ENCODE measurements around the gene SUSD1. TPM values are rescaled to one million over a fixed set of nuclear protein-coding genes. Genes with fewer than 3 reads are reported as not detected.
"Not testable (repeated sequence)": the region's sequence is repeated elsewhere in the genome, so short reads cannot be mapped to it uniquely, and the experiment has no call there.

SUSD1 gene
- total and polyA plus RNA-seq, 2 donors = 6.4 to 9.0 TPM

DNA sequence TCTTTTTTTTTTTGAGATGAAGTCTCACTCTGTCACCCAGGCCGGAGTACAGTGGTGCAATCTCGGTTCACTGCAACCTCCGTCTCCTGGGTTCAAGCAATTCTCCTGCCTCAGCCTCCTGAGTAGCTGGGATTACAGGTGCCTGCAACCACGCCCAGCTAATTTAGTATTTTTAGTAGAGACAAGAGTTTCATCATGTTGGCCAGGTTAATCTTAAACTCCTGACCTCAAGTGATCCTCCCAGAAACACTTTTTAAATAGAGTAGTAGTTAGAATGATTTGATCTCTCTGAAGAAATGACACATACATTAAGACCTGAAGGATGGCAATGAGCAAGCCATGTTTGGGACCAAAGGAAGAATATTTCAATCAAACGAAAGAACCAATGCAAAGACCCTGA lies 46.7 kb downstream of the SUSD1 start:
- H3K27ac ChIP-seq (ENCODE audit: low read depth in 1 of 2, low read length in 1 of 2); H3K27me3 ChIP-seq (ENCODE audit: control insufficient read depth in 2 of 2, insufficient read depth in 1 of 2, low read length in 1 of 2); H3K36me3 ChIP-seq (ENCODE audit: control insufficient read depth in 2 of 2, insufficient read depth in 2 of 2, low read length in 1 of 2); H3K4me1 ChIP-seq (ENCODE audit: control insufficient read depth in 2 of 2, insufficient read depth in 2 of 2, low read length in 2 of 2); H3K4me3 ChIP-seq (ENCODE audit: low read length in 2 of 2); DNase-seq (ENCODE audit: low read depth in 6 of 9, low spot score in 9 of 9); H3K9me3 ChIP-seq (ENCODE audit: control insufficient read depth in 2 of 2, insufficient read depth in 1 of 2, low read length in 1 of 2): not testable (repeated sequence)
- WGBS = 99% methylated on average over 5 of the region's 5 CpGs

DNA sequence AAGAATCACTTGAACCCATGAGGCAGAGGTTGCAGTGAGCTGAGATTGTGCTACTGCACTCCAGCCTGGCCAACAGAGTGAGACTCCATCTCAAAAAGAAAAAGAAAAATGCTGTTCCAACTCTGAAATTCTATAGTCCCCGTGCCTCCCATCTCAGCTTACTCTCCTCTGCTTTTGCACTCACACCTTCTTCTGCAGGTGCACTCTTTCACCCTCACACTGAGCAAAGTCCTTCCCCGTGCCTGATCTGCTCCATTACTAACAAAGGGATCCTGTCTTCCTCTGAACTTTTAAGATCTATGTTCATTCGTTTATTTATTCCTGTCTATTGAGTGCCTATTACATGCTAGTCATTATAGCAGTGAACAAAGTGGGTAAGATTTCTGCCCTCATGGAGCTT lies 47.8 kb downstream of the SUSD1 start:
- WGBS = 96% methylated on average over 3 of the region's 3 CpGs
- Histone ChIP-seq H3K4me3 (ENCODE audit: low read length in 2 of 2) (no peak overlapping the region), H3K9me3 (ENCODE audit: control insufficient read depth in 2 of 2, insufficient read depth in 1 of 2, low read length in 1 of 2) (no peaks in the 10 kb centered on the region), H3K27ac (ENCODE audit: low read depth in 1 of 2, low read length in 1 of 2) (no peak overlapping the region), H3K4me1 (ENCODE audit: control insufficient read depth in 2 of 2, insufficient read depth in 2 of 2, low read length in 2 of 2) (no peaks in the 10 kb centered on the region), H3K27me3 (ENCODE audit: control insufficient read depth in 2 of 2, insufficient read depth in 1 of 2, low read length in 1 of 2) (no peaks in the 10 kb centered on the region), H3K36me3 (ENCODE audit: control insufficient read depth in 2 of 2, insufficient read depth in 2 of 2, low read length in 1 of 2) (peaks cover 0 to 7% of the 10 kb centered on the region in 2 donors)
- no peak for DNase-seq (ENCODE audit: low read depth in 6 of 9, low spot score in 9 of 9)

DNA sequence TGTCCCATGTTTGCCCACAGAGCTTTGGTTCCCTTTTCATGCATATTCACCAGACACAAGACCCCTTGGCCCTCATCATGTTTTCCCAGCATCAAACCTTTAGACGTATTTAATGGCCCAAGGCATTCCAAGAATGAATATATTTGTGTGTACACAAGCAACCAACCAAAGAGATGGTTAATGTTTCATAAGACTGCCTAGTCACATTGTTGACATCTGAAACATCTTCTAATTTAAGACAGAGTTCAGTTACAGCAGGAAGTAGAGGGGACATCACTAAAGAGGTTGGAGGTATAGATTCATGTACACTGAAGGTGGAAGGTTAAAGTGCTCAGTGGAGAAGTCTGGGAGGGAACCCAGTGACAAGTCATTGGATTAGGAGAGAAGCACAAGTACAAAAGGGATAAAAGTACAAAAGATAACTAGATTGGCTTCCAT lies 49.1 kb downstream of the SUSD1 start:
- no peaks in the 10 kb centered on the region for H3K27me3 ChIP-seq (ENCODE audit: control insufficient read depth in 2 of 2, insufficient read depth in 1 of 2, low read length in 1 of 2)
- WGBS = 95% methylated on average over 1 of the region's 1 CpG
- no peaks in the 10 kb centered on the region for H3K4me1 ChIP-seq (ENCODE audit: control insufficient read depth in 2 of 2, insufficient read depth in 2 of 2, low read length in 2 of 2)
- H3K27ac ChIP-seq (ENCODE audit: low read depth in 1 of 2, low read length in 1 of 2) = no peak overlapping the region
- DNase-seq (ENCODE audit: low read depth in 6 of 9, low spot score in 9 of 9) = no peak
- no peaks in the 10 kb centered on the region for H3K9me3 ChIP-seq (ENCODE audit: control insufficient read depth in 2 of 2, insufficient read depth in 1 of 2, low read length in 1 of 2)
- H3K36me3 ChIP-seq (ENCODE audit: control insufficient read depth in 2 of 2, insufficient read depth in 2 of 2, low read length in 1 of 2) = peaks cover 0 to 7% of the 10 kb centered on the region in 2 donors
- H3K4me3 ChIP-seq (ENCODE audit: low read length in 2 of 2) = no peak overlapping the region

DNA sequence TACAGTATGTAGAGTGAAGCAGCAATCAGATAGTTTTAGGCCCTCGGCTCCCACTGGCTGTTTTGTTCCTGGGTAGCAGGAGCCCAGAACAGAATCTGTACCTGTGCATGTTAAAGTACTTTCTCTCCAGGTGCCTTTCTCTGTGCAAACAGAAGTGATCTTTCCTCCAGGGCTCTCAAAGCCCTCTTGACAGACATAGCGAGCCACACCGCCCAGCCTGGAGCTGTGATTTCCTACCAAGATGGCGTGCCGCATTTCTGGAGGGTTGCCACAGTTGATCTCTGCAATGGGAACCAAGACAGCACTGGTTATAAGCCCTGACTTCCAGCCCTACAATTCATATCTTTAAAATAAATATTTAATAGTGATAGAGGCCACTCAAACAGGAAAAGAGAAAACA lies 50.9 kb downstream of the SUSD1 start:
- H3K27ac ChIP-seq (ENCODE audit: low read depth in 1 of 2, low read length in 1 of 2) = no peak overlapping the region
- H3K4me1 ChIP-seq (ENCODE audit: control insufficient read depth in 2 of 2, insufficient read depth in 2 of 2, low read length in 2 of 2) = no peaks in the 10 kb centered on the region
- WGBS = 99% methylated on average over 5 of the region's 5 CpGs
- H3K4me3 ChIP-seq (ENCODE audit: low read length in 2 of 2) = no peak overlapping the region
- no peak for DNase-seq (ENCODE audit: low read depth in 6 of 9, low spot score in 9 of 9)
- no peaks in the 10 kb centered on the region for H3K27me3 ChIP-seq (ENCODE audit: control insufficient read depth in 2 of 2, insufficient read depth in 1 of 2, low read length in 1 of 2)
- H3K9me3 ChIP-seq (ENCODE audit: control insufficient read depth in 2 of 2, insufficient read depth in 1 of 2, low read length in 1 of 2) = no peaks in the 10 kb centered on the region
- H3K36me3 ChIP-seq (ENCODE audit: control insufficient read depth in 2 of 2, insufficient read depth in 2 of 2, low read length in 1 of 2) = peaks cover 0 to 10% of the 10 kb centered on the region in 2 donors

- WGBS = 99% methylated on average over 4 of the region's 4 CpGs
Observed at GRCh38 chr9:112121633-112122032, 53.5 kb downstream of the SUSD1 start.

DNA sequence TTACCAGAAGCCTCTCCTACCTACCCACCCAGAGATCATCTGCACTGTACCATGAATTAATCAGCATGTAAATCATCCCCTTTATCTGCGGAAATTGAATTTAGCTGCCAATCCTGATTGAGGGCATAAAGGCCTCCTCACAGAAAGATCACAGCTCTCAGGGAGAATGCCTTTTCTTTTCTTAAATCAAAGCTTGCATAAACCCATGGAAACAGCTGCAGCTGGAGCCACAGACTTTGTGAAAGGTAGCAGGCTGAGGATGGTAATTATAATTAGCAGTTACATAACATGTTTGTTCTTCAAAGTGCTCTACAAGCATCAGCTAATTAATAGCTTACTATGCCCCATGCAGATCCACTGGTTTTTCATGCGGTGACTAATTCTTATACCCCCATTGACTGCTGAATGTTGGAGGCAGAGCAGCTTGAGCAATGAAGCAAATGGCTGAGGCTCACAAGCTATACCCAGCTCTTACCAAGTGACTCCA lies 54.6 kb downstream of the SUSD1 start:
- no peaks in the 10 kb centered on the region for H3K9me3 ChIP-seq (ENCODE audit: control insufficient read depth in 2 of 2, insufficient read depth in 1 of 2, low read length in 1 of 2)
- H3K36me3 ChIP-seq (ENCODE audit: control insufficient read depth in 2 of 2, insufficient read depth in 2 of 2, low read length in 1 of 2) = peaks cover 0 to 10% of the 10 kb centered on the region in 2 donors
- H3K27ac ChIP-seq (ENCODE audit: low read depth in 1 of 2, low read length in 1 of 2) = no peak overlapping the region
- DNase-seq (ENCODE audit: low read depth in 6 of 9, low spot score in 9 of 9) = no peak
- no peak overlapping the region for H3K4me3 ChIP-seq (ENCODE audit: low read length in 2 of 2)
- no peaks in the 10 kb centered on the region for H3K4me1 ChIP-seq (ENCODE audit: control insufficient read depth in 2 of 2, insufficient read depth in 2 of 2, low read length in 2 of 2)
- 97% methylated on average over 2 of the region's 2 CpGs for WGBS
- H3K27me3 ChIP-seq (ENCODE audit: control insufficient read depth in 2 of 2, insufficient read depth in 1 of 2, low read length in 1 of 2) = no peaks in the 10 kb centered on the region

More at GRCh38 chr9:112121633-112122032, 53.5 kb downstream of the SUSD1 start:
- Histone ChIP-seq H3K36me3 (ENCODE audit: control insufficient read depth in 2 of 2, insufficient read depth in 2 of 2, low read length in 1 of 2) (peaks cover 0 to 10% of the 10 kb centered on the region in 2 donors), H3K27me3 (ENCODE audit: control insufficient read depth in 2 of 2, insufficient read depth in 1 of 2, low read length in 1 of 2) (no peaks in the 10 kb centered on the region), H3K9me3 (ENCODE audit: control insufficient read depth in 2 of 2, insufficient read depth in 1 of 2, low read length in 1 of 2) (no peaks in the 10 kb centered on the region), H3K4me1 (ENCODE audit: control insufficient read depth in 2 of 2, insufficient read depth in 2 of 2, low read length in 2 of 2) (no peaks in the 10 kb centered on the region), H3K27ac (ENCODE audit: low read depth in 1 of 2, low read length in 1 of 2) (no peak overlapping the region), H3K4me3 (ENCODE audit: low read length in 2 of 2) (no peak overlapping the region)
- DNase-seq (ENCODE audit: low read depth in 6 of 9, low spot score in 9 of 9) = no peak

- Histone ChIP-seq H3K9me3 (ENCODE audit: control insufficient read depth in 2 of 2, insufficient read depth in 1 of 2, low read length in 1 of 2) (no peaks in the 10 kb centered on the region), H3K36me3 (ENCODE audit: control insufficient read depth in 2 of 2, insufficient read depth in 2 of 2, low read length in 1 of 2) (peaks cover 0 to 10% of the 10 kb centered on the region in 2 donors), H3K4me3 (ENCODE audit: low read length in 2 of 2) (no peak overlapping the region), H3K27ac (ENCODE audit: low read depth in 1 of 2, low read length in 1 of 2) (no peak overlapping the region), H3K4me1 (ENCODE audit: control insufficient read depth in 2 of 2, insufficient read depth in 2 of 2, low read length in 2 of 2) (no peaks in the 10 kb centered on the region), H3K27me3 (ENCODE audit: control insufficient read depth in 2 of 2, insufficient read depth in 1 of 2, low read length in 1 of 2) (no peaks in the 10 kb centered on the region)
- WGBS = 98% methylated on average over 6 of the region's 6 CpGs
- no peak for DNase-seq (ENCODE audit: low read depth in 6 of 9, low spot score in 9 of 9)
Observed at GRCh38 chr9:112120030-112120341, 55.1 kb downstream of the SUSD1 start.

DNA sequence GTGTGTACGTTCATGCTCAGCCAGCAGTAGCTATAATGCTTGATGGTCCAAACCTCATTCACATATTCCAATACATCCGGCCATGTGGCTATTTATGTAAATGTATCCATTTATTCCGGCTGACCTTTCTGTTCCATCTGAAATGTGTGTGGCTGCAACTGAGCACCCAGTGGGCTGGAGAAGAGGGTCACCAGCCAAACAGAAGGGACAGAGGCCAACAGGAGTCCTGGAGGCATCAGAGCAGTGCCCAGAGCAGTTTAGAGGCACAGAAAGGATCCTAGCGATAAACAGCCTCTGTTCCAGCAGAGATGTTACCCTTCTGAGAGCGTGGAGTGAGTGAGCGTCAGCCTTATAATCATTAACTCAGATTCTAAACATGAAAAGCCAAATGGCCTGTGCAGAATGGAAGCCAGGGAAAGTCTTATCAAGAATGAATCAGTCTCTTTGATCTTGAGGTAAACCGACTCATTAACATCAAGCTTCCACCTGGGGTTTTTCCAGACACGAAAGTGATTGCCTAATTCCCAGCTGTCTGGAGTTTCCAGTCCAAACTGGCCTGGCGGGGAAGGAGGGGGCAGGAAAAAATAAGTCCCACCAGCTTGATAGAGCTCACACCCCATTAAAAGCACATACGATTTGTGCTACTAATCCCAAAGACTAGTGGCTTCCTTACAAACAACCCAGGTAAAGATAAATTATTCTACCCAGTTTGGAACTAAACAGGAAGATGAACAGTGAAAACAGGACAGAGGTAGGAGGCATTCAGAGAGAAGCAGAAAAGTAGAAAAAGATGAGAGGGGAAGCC lies 55.7 kb downstream of the SUSD1 start:
- Histone ChIP-seq H3K27me3 (ENCODE audit: control insufficient read depth in 2 of 2, insufficient read depth in 1 of 2, low read length in 1 of 2) (no peaks in the 10 kb centered on the region), H3K4me1 (ENCODE audit: control insufficient read depth in 2 of 2, insufficient read depth in 2 of 2, low read length in 2 of 2) (no peaks in the 10 kb centered on the region), H3K4me3 (ENCODE audit: low read length in 2 of 2) (no peak overlapping the region), H3K36me3 (ENCODE audit: control insufficient read depth in 2 of 2, insufficient read depth in 2 of 2, low read length in 1 of 2) (peaks cover 0 to 10% of the 10 kb centered on the region in 2 donors), H3K9me3 (ENCODE audit: control insufficient read depth in 2 of 2, insufficient read depth in 1 of 2, low read length in 1 of 2) (no peaks in the 10 kb centered on the region), H3K27ac (ENCODE audit: low read depth in 1 of 2, low read length in 1 of 2) (no peak overlapping the region)
- peak in 1 of 9 donors; percentile 16 for DNase-seq (ENCODE audit: low read depth in 6 of 9, low spot score in 9 of 9)
- WGBS = 95% methylated on average over 10 of the region's 10 CpGs

GRCh38 chr9:112118009-112118408 lies 57.1 kb downstream of the SUSD1 start:
- Histone ChIP-seq H3K4me1 (ENCODE audit: control insufficient read depth in 2 of 2, insufficient read depth in 2 of 2, low read length in 2 of 2) (no peaks in the 10 kb centered on the region), H3K27ac (ENCODE audit: low read depth in 1 of 2, low read length in 1 of 2) (no peak overlapping the region), H3K4me3 (ENCODE audit: low read length in 2 of 2) (no peak overlapping the region), H3K27me3 (ENCODE audit: control insufficient read depth in 2 of 2, insufficient read depth in 1 of 2, low read length in 1 of 2) (no peaks in the 10 kb centered on the region), H3K9me3 (ENCODE audit: control insufficient read depth in 2 of 2, insufficient read depth in 1 of 2, low read length in 1 of 2) (no peaks in the 10 kb centered on the region), H3K36me3 (ENCODE audit: control insufficient read depth in 2 of 2, insufficient read depth in 2 of 2, low read length in 1 of 2) (peaks cover 0 to 4% of the 10 kb centered on the region in 2 donors)
- 96% methylated on average over 1 of the region's 1 CpG for WGBS
- DNase-seq (ENCODE audit: low read depth in 6 of 9, low spot score in 9 of 9) = no peak
